B cell (primary cell): Measurements from ENCODE around the gene HTRA3. TPM values are rescaled to one million over a fixed set of nuclear protein-coding genes. Genes with fewer than 3 reads are reported as not detected.

ENCODE experiments used
- ATAC-seq: fragments of 200-7000 bp; cut with Tn5 transposase; one replicate; pipeline ENCODE4 v1.10.0; 2021; ENCODE audit warnings: low read depth, mild to moderate bottlenecking, moderate number of reproducible peaks, moderate library complexity
- CTCF ChIA-PET: fragments of 350-600 bp; sonication (Branson Sonifier 250); formaldehyde crosslinking; loops from one replicate; lab custom pipeline; 2021; ENCODE audit warnings: antibody characterized with exemption, inconsistent platforms; lab: Charles Lee
- POLR2A ChIA-PET: fragments of 350-600 bp; sonication (Branson Sonifier 250); formaldehyde crosslinking; loops from one replicate; lab custom pipeline; 2021; ENCODE audit warnings: antibody characterized with exemption; lab: Charles Lee
- DNase-seq: peaks from one replicate; pipeline ENCODE4 v3.0.0; 2013
- H2AFZ ChIP-seq: 2 replicates; pipeline ENCODE4 v1.6.1; 2012; ENCODE audit warnings: mild to moderate bottlenecking, low read depth, low read length; ENCODE audit not compliant: insufficient read depth, poor library complexity, severe bottlenecking
- H3K27ac ChIP-seq, 2 donors: 1 replicate in 1 of 2; 2 replicates in 1 of 2; pipeline ENCODE4 v1.5.1; 2012 to 2013; ENCODE audit warnings: low read length in 2 of 2, mild to moderate bottlenecking in 2 of 2, moderate library complexity in 1 of 2
- H3K27me3 ChIP-seq, 4 experiments: fragments of 200-600 bp in 1 of 4; sonication (generic) in 1 of 4; replicated peaks in 1 of 4; 1 replicate in 2 of 4; 2 replicates in 2 of 4; pipeline versions ENCODE4 v1.6.1 to v1.7.0; 2013 to 2016; ENCODE audit warnings: low read length in 3 of 4, mild to moderate bottlenecking in 2 of 4, mixed read lengths in 1 of 4, moderate library complexity in 1 of 4; ENCODE audit not compliant: insufficient read depth in 4 of 4, control insufficient read depth in 3 of 4; ENCODE audit errors: control extremely low read depth in 1 of 4
- H3K36me3 ChIP-seq, 2 experiments: replicated peaks in 1 of 2; 1 replicate in 1 of 2; 2 replicates in 1 of 2; pipeline versions ENCODE4 v1.6.1 to v1.7.1; 2013; ENCODE audit warnings: low read length in 1 of 2; ENCODE audit not compliant: insufficient read depth in 2 of 2, control insufficient read depth in 1 of 2; ENCODE audit errors: control extremely low read depth in 1 of 2, extremely low read depth in 1 of 2
- H3K4me1 ChIP-seq, 2 donors: fragments of 200-600 bp in 1 of 2; sonication (generic) in 1 of 2; 1 replicate in 1 of 2; 2 replicates in 1 of 2; pipeline versions ENCODE4 v1.5.1 to v1.6.1; 2013 to 2017; ENCODE audit warnings: low read length in 2 of 2; ENCODE audit not compliant: control insufficient read depth in 2 of 2, insufficient read depth in 2 of 2
- H3K4me2 ChIP-seq: replicated peaks from 2 replicates; pipeline ENCODE3; 2012; ENCODE audit warnings: mild to moderate bottlenecking, low read depth, low read length; ENCODE audit not compliant: poor library complexity, severe bottlenecking
- H3K4me3 ChIP-seq, 5 experiments: fragments of 200-600 bp in 1 of 5; sonication (generic) in 1 of 5; 1 replicate in 3 of 5; 2 replicates in 2 of 5; pipeline versions ENCODE4 v1.5.1 to v1.7.0; 2011 to 2016; ENCODE audit warnings: low read length in 4 of 5, mild to moderate bottlenecking in 4 of 5, low read depth in 2 of 5, control low read depth in 1 of 5, moderate library complexity in 1 of 5; ENCODE audit not compliant: insufficient read depth in 1 of 5; ENCODE audit errors: control extremely low read depth in 1 of 5, extremely low read depth in 1 of 5
- H3K79me2 ChIP-seq: fragments of 200-600 bp; sonication (generic); one replicate; pipeline ENCODE4 v1.6.0; 2016; ENCODE audit warnings: low read length; ENCODE audit not compliant: control insufficient read depth, insufficient read depth
- H3K9ac ChIP-seq: fragments of 200-600 bp; sonication (generic); 2 replicates; pipeline ENCODE4 v1.6.1; 2017; ENCODE audit warnings: mild to moderate bottlenecking, low read length, moderate library complexity
- H3K9me3 ChIP-seq, 3 donors: one replicate each; pipeline versions ENCODE4 v1.6.1 to v1.7.1; 2013; ENCODE audit warnings: low read length in 2 of 3; ENCODE audit not compliant: control insufficient read depth in 2 of 3, insufficient read depth in 1 of 3; ENCODE audit errors: control extremely low read depth in 1 of 3
- H4K20me1 ChIP-seq: 2 replicates; pipeline ENCODE4 v1.6.0; 2012; ENCODE audit warnings: mild to moderate bottlenecking, low read length; ENCODE audit not compliant: insufficient read depth, control insufficient read depth, poor library complexity, severe bottlenecking
- H3K27ac Mint-ChIP-seq: one replicate; pipeline ENCODE4 v1.8.0; 2021; ENCODE audit warnings: mixed read lengths
- H3K27me3 Mint-ChIP-seq: one replicate; pipeline ENCODE4 v1.8.0; 2021; ENCODE audit warnings: mixed read lengths
- H3K4me1 Mint-ChIP-seq: one replicate; pipeline ENCODE4 v1.8.0; 2021; ENCODE audit warnings: mixed read lengths
- H3K4me3 Mint-ChIP-seq: one replicate; pipeline ENCODE4 v1.8.0; 2021; ENCODE audit warnings: mixed read lengths
- H3K9me3 Mint-ChIP-seq: one replicate; pipeline ENCODE4 v1.8.0; 2022; ENCODE audit warnings: mixed read lengths; ENCODE audit not compliant: insufficient read depth
- CTCF ChIP-seq: fragments of 200-600 bp; IDR thresholded peaks from one replicate; pipeline ENCODE4 v1.8.0; 2022; ENCODE audit warnings: antibody characterized with exemption, mild to moderate bottlenecking
- EZH2 ChIP-seq: IDR thresholded peaks from 2 replicates; pipeline ENCODE4 v1.6.1; 2012; ENCODE audit warnings: borderline replicate concordance, low read depth, mild to moderate bottlenecking, moderate library complexity, low read length; ENCODE audit not compliant: insufficient read depth, poor library complexity, severe bottlenecking
- WGBS: methylation state at CpG from one replicate; pipeline ENCODE4 v1.1.5; 2013; ENCODE audit warnings: missing lambda C conversion rate; ENCODE audit not compliant: insufficient coverage; 5-methylcytosine and 5-hydroxymethylcytosine counted together
- intact Hi-C: fragments of 100-400 bp; cut with micrococcal nuclease; formaldehyde crosslinking; loops from one replicate; pipeline ENCODE4 v1.10.0; 2022
- polyA plus RNA-seq: library from polyadenylated mRNA; depleted of rRNA; stranded (reverse); fragments of >200 nt; gene quantifications from 2 replicates; pipeline ENCODE4 v1.2.3, GENCODE V29; 2012
- total RNA-seq, 2 donors: library from RNA; stranded (reverse); fragments of 120-200 nt in 1 of 2; gene quantifications; 1 replicate in 1 of 2; 2 replicates in 1 of 2; pipeline versions ENCODE4 v1.2.3 to v1.2.4, GENCODE V29; 2013 to 2022

HTRA3 gene
- total and polyA plus RNA-seq, 2 donors (not counting 1 experiment from before 2014, with no cell fraction given) = not detected

GRCh38 chr4:8266088-8266487 is 3.5 kb upstream of the HTRA3 start:
- H3K27ac Mint-ChIP-seq = no peak overlapping the region
- CTCF ChIA-PET = no interaction called here
- no peaks in the 10 kb centered on the region for H3K4me1 ChIP-seq
- H3K27ac ChIP-seq = no peak overlapping the region
- DNase-seq = no peak
- H3K27me3 ChIP-seq = peaks cover 0 to 15% (median 2%) of the 10 kb centered on the region in 4 experiments
- TF ChIP-seq CTCF (no peak), EZH2 (no peak)
- H3K4me2 ChIP-seq = no peak overlapping the region
- no peak overlapping the region for H3K4me3 Mint-ChIP-seq
- no peak overlapping the region for H3K9ac ChIP-seq
- H3K9me3 ChIP-seq = no peaks in the 10 kb centered on the region
- no peaks in the 10 kb centered on the region for H3K36me3 ChIP-seq
- no peaks in the 10 kb centered on the region for H4K20me1 ChIP-seq
- H3K79me2 ChIP-seq = no peaks in the 10 kb centered on the region
- 83% methylated on average over 5 of the region's 6 CpGs for WGBS
- no peaks in the 10 kb centered on the region for H3K9me3 Mint-ChIP-seq
- intact Hi-C loops = no loop called here
- POLR2A ChIA-PET = no interaction called here
- H2AFZ ChIP-seq = no peak overlapping the region
- no peak for ATAC-seq
- H3K4me1 Mint-ChIP-seq = no peaks in the 10 kb centered on the region
- H3K27me3 Mint-ChIP-seq = peaks cover 32% of the 10 kb centered on the region
- H3K4me3 ChIP-seq = no peak overlapping the region

- no peaks in the 10 kb centered on the region for H3K4me1 ChIP-seq
- H3K9me3 Mint-ChIP-seq = no peaks in the 10 kb centered on the region
- CTCF ChIA-PET = interaction anchor here (1.4 kb wide), 1 partner anchor 8 kb away, joined by 6 read pairs; no protein-coding TSS in a partner anchor
- intact Hi-C loops = no loop called here
- no peak overlapping the region for H3K4me3 ChIP-seq
- H3K36me3 ChIP-seq = no peaks in the 10 kb centered on the region
- H2AFZ ChIP-seq = no peak overlapping the region
- peaks cover 36% of the 10 kb centered on the region for H3K27me3 Mint-ChIP-seq
- no peak overlapping the region for H3K4me2 ChIP-seq
- no peak overlapping the region for H3K27ac Mint-ChIP-seq
- H3K9me3 ChIP-seq = no peaks in the 10 kb centered on the region
- no peaks in the 10 kb centered on the region for H3K4me1 Mint-ChIP-seq
- 84% methylated on average over 5 of the region's 8 CpGs for WGBS
- DNase-seq (no peak), ATAC-seq (no peak)
- H3K79me2 ChIP-seq = no peaks in the 10 kb centered on the region
- H3K27ac ChIP-seq = no peak overlapping the region
- H4K20me1 ChIP-seq = no peaks in the 10 kb centered on the region
- no peak for TF ChIP-seq CTCF
- no peak for TF ChIP-seq EZH2
- no peak overlapping the region for H3K4me3 Mint-ChIP-seq
- H3K9ac ChIP-seq = no peak overlapping the region
- peaks cover 0 to 19% (median 2%) of the 10 kb centered on the region in 4 experiments for H3K27me3 ChIP-seq
- POLR2A ChIA-PET = no interaction called here
Observed at GRCh38 chr4:8266508-8266907, 3.0 kb upstream of the HTRA3 start.
